Liver (tissue), 9 donors: ENCODE measurements around the gene HAUS5. TPM values are rescaled to one million over a fixed set of nuclear protein-coding genes. Genes with fewer than 3 reads are reported as not detected.

Experiments
- DNase-seq: peaks from one replicate; pipeline ENCODE4 v3.0.0-alpha.2; 2017; ENCODE audit warnings: low spot score
- H3K27ac ChIP-seq, 2 donors: one replicate each; pipeline ENCODE4 v1.7.0; 2013; ENCODE audit warnings: inconsistent platforms in 2 of 2, low read length in 2 of 2, control low read depth in 1 of 2, low read depth in 1 of 2, mild to moderate bottlenecking in 1 of 2
- H3K27me3 ChIP-seq, 4 donors: one replicate each; pipeline versions ENCODE4 v1.6.1 to v1.7.0; 2013; ENCODE audit warnings: low read length in 3 of 4, inconsistent platforms in 1 of 4, mild to moderate bottlenecking in 1 of 4, moderate library complexity in 1 of 4; ENCODE audit not compliant: control insufficient read depth in 4 of 4, insufficient read depth in 4 of 4
- H3K36me3 ChIP-seq, 4 donors: one replicate each; pipeline versions ENCODE4 v1.6.1 to v1.7.0; 2013; ENCODE audit warnings: low read length in 3 of 4, mild to moderate bottlenecking in 3 of 4, low read depth in 1 of 4, moderate library complexity in 1 of 4; ENCODE audit not compliant: control insufficient read depth in 4 of 4, insufficient read depth in 3 of 4
- H3K4me1 ChIP-seq, 4 donors: one replicate each; pipeline versions ENCODE4 v1.6.1 to v1.7.0; 2013; ENCODE audit warnings: low read length in 3 of 4, mild to moderate bottlenecking in 3 of 4, moderate library complexity in 1 of 4; ENCODE audit not compliant: control insufficient read depth in 4 of 4, insufficient read depth in 4 of 4
- H3K4me3 ChIP-seq, 3 donors: one replicate each; pipeline versions ENCODE4 v1.6.1 to v1.7.0; 2013; ENCODE audit warnings: low read length in 3 of 3, control low read depth in 1 of 3, low read depth in 1 of 3, mild to moderate bottlenecking in 1 of 3
- H3K9ac ChIP-seq, 2 donors: one replicate each; pipeline ENCODE4 v1.7.0; 2013; ENCODE audit warnings: low read length in 2 of 2, mild to moderate bottlenecking in 2 of 2, moderate library complexity in 2 of 2, control low read depth in 1 of 2, low read depth in 1 of 2
- H3K9me3 ChIP-seq, 4 donors: one replicate each; pipeline versions ENCODE4 v1.6.1 to v1.7.0; 2013; ENCODE audit warnings: low read length in 3 of 4; ENCODE audit not compliant: control insufficient read depth in 4 of 4
- EGR1 ChIP-seq, 2 donors: IDR thresholded peaks; 2 replicates each; pipeline ENCODE4 v1.6.1; 2016 to 2018; ENCODE audit warnings: antibody characterized with exemption in 2 of 2, low read depth in 2 of 2
- FOXA1 ChIP-seq: IDR thresholded peaks from 2 replicates; pipeline ENCODE4 v1.6.1; 2016; ENCODE audit warnings: antibody characterized with exemption
- FOXA2 ChIP-seq: IDR thresholded peaks from 2 replicates; pipeline ENCODE4 v1.6.1; 2016; ENCODE audit warnings: antibody characterized with exemption
- GABPA ChIP-seq, 2 donors: IDR thresholded peaks in 1 of 2; conservative IDR thresholded peaks in 1 of 2; 2 replicates each; pipeline ENCODE4 v1.6.1; 2016; ENCODE audit warnings: antibody characterized with exemption in 2 of 2, mild to moderate bottlenecking in 1 of 2, moderate library complexity in 1 of 2
- NR2F2 ChIP-seq: IDR thresholded peaks from 2 replicates; pipeline ENCODE4 v1.6.1; 2016; ENCODE audit warnings: antibody characterized with exemption
- RAD21 ChIP-seq, 2 donors: IDR thresholded peaks; 2 replicates each; pipeline ENCODE4 v1.6.1; 2016; ENCODE audit warnings: antibody characterized with exemption in 2 of 2, mild to moderate bottlenecking in 2 of 2
- RXRA ChIP-seq, 2 donors: IDR thresholded peaks; 2 replicates each; pipeline ENCODE4 v1.6.1; 2017 to 2018; ENCODE audit warnings: antibody characterized with exemption in 2 of 2, mild to moderate bottlenecking in 1 of 2
- SP1 ChIP-seq: IDR thresholded peaks from 2 replicates; pipeline ENCODE4 v1.6.1; 2018; ENCODE audit warnings: antibody characterized with exemption, mild to moderate bottlenecking
- YY1 ChIP-seq: IDR thresholded peaks from 2 replicates; pipeline ENCODE4 v1.6.1; 2016; ENCODE audit warnings: antibody characterized with exemption, mild to moderate bottlenecking
- WGBS: extraction: QIAGEN DNeasy Blood & Tissue Kit; methylation state at CpG from one replicate; pipeline ENCODE4 v1.1.7; 2013; 5-methylcytosine and 5-hydroxymethylcytosine counted together
- polyA plus RNA-seq, 2 donors: library from polyadenylated mRNA; stranded (reverse) in 1 of 2; unstranded in 1 of 2; fragments of 200-250 nt in 1 of 2; fragments of >200 nt in 1 of 2; fragmentation: Nextera tagmentation in 1 of 2; extraction: Ambion mirVana in 1 of 2; gene quantifications; one replicate each; pipeline versions ENCODE4 v1.2.1 to v1.2.3, GENCODE V29; 2013 to 2015
- total RNA-seq, 2 donors: library from RNA; depleted of rRNA; stranded (reverse); fragments of >200 nt; gene quantifications; one replicate each; pipeline ENCODE4 v1.2.3, GENCODE V29; 2014
- TF ChIP-seq, protein P1 (sequence below): IDR thresholded peaks from 2 replicates; pipeline ENCODE4 v1.6.1; 2016; ENCODE audit warnings: antibody characterized with exemption
- TF ChIP-seq, protein P2 (sequence below): IDR thresholded peaks from 2 replicates; pipeline ENCODE4 v1.6.1; 2016; ENCODE audit warnings: antibody characterized with exemption, mild to moderate bottlenecking
- donor health status: healthy.
- donor health status: healthy.
- donor health status: healthy.
- donor health status: healthy.
- donor health status: healthy.

HAUS5 gene, protein sequence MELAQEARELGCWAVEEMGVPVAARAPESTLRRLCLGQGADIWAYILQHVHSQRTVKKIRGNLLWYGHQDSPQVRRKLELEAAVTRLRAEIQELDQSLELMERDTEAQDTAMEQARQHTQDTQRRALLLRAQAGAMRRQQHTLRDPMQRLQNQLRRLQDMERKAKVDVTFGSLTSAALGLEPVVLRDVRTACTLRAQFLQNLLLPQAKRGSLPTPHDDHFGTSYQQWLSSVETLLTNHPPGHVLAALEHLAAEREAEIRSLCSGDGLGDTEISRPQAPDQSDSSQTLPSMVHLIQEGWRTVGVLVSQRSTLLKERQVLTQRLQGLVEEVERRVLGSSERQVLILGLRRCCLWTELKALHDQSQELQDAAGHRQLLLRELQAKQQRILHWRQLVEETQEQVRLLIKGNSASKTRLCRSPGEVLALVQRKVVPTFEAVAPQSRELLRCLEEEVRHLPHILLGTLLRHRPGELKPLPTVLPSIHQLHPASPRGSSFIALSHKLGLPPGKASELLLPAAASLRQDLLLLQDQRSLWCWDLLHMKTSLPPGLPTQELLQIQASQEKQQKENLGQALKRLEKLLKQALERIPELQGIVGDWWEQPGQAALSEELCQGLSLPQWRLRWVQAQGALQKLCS
- total RNA-seq: 1 to 10 TPM; 2.5 to 7.3 TPM
- polyA plus RNA-seq: 1 to 10 TPM; 1.9 to 2.2 TPM

DNA sequence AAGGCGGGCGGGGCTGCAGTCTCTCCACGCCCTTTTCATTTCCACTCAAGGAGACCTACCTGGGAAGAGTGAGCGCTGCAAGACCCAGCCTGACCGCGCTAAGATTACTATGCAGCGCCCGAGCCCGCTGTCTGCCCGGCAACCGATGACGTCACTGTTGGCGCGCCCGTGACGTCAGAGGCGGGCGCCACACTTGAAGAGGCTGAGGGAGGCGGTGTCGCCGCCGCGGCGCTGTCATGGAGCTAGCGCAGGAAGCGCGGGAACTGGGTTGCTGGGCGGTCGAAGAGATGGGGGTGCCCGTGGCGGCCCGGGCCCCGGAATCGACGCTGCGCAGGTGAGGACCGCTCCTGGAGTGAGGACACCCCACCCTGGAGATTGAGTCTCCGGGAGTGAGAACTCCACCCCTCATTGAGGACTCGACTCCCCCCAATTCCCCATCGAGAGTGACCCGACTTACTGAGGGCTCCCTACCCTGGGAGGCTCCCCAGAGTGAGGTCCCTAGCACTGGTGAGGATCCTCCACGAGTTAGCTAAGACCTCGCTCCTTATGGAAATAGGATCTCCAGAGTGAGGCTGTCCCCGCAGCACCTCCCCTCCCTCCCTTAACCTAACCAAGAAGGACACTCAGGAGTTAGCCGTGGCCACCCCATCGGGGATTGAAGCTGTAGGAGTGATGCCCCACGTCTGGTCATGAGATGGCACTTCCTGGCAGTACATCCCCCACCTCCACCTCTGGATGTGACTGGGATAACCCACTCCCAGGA lies at the start of gene HAUS5:
HAUS5 (plus strand) TSS at position 177 of the 763 bp plus-strand sequence; CDS start at position 237, 60 bp downstream.
- peaks cover 0 to 13% (median 9%) of the 10 kb centered on the region in 4 donors for H3K4me1 ChIP-seq
- WGBS: under 1% methylated on average over 47 of the region's 47 CpGs
- TF ChIP-seq RXRA (IDR thresholded peaks at IDR 0.05) (no peak), SP1 (peak; percentile 48), YY1 (peak; percentile 75), RAD21 (IDR thresholded peaks at IDR 0.05) (no peak), EGR1 (IDR thresholded peaks at IDR 0.05; ENCODE audit: low read depth in 2 of 2) (no peak), NR2F2 (no peak), FOXA2 (no peak)
- H3K36me3 ChIP-seq: peaks cover 0 to 4% (median 0%) of the 10 kb centered on the region in 4 donors
- H3K9me3 ChIP-seq: peaks cover 0 to 2% (median 0%) of the 10 kb centered on the region in 4 donors
- H3K9ac ChIP-seq: peak within 1 kb of the TSS; percentile 61 to 77
- H3K27me3 ChIP-seq: no peaks in the 10 kb centered on the region
- H3K4me3 ChIP-seq: peak within 1 kb of the TSS; percentile 68 to 82 (median 80)
- no peak within 1 kb of the TSS for H3K27ac ChIP-seq
- DNase-seq: peak; percentile 97

DNA sequence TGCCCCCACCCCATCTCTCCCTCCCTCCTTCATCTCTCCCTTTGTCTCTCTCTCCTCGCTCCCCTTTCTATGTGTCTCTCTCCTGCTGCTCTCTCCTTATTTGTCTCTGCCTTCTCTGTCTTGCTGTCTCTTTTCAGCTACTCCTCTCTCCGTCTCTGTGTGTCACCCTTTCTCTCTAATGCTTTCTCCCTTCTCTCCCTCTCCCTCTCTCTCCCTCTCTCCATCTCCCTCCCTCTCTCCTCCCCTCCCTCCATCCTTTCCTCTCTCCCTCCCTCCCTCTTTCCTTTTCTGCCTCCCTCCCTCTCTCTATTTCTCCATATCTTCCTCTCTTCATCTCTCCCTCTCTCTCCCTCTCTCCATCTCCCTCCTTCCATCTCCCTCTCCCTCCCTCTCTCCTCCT lies 49.8 kb upstream of the HAUS5 start:
- DNase-seq: no peak
- H3K4me1 ChIP-seq: peaks cover 0 to 7% (median 4%) of the 10 kb centered on the region in 4 donors
- no peak overlapping the region for H3K9ac ChIP-seq
- WGBS: 68% methylated on average over 2 of the region's 2 CpGs
- H3K27me3 ChIP-seq: peaks cover 0 to 7% (median 3%) of the 10 kb centered on the region in 4 donors
- TF ChIP-seq, protein P1, sequence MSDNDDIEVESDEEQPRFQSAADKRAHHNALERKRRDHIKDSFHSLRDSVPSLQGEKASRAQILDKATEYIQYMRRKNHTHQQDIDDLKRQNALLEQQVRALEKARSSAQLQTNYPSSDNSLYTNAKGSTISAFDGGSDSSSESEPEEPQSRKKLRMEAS: no peak
- TF ChIP-seq, protein P2, sequence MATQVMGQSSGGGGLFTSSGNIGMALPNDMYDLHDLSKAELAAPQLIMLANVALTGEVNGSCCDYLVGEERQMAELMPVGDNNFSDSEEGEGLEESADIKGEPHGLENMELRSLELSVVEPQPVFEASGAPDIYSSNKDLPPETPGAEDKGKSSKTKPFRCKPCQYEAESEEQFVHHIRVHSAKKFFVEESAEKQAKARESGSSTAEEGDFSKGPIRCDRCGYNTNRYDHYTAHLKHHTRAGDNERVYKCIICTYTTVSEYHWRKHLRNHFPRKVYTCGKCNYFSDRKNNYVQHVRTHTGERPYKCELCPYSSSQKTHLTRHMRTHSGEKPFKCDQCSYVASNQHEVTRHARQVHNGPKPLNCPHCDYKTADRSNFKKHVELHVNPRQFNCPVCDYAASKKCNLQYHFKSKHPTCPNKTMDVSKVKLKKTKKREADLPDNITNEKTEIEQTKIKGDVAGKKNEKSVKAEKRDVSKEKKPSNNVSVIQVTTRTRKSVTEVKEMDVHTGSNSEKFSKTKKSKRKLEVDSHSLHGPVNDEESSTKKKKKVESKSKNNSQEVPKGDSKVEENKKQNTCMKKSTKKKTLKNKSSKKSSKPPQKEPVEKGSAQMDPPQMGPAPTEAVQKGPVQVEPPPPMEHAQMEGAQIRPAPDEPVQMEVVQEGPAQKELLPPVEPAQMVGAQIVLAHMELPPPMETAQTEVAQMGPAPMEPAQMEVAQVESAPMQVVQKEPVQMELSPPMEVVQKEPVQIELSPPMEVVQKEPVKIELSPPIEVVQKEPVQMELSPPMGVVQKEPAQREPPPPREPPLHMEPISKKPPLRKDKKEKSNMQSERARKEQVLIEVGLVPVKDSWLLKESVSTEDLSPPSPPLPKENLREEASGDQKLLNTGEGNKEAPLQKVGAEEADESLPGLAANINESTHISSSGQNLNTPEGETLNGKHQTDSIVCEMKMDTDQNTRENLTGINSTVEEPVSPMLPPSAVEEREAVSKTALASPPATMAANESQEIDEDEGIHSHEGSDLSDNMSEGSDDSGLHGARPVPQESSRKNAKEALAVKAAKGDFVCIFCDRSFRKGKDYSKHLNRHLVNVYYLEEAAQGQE: no peak
- TF ChIP-seq FOXA1 (no peak), GABPA (IDR thresholded peaks at IDR 0.05 in 1 of 2, conservative IDR thresholded peaks at IDR 0.05 in 1 of 2) (no peak), YY1 (no peak)
- H3K36me3 ChIP-seq: no peaks in the 10 kb centered on the region
- no peak overlapping the region for H3K27ac ChIP-seq
- no peak overlapping the region for H3K4me3 ChIP-seq
- H3K9me3 ChIP-seq: no peaks in the 10 kb centered on the region
